NCI-H1092 treated with DMSO at 0.1 percent for 48 hours (cell line): ENCODE data around the gene ARHGAP42.
A peak's percentile ranks its signal among the peaks of the same experiment; 100 is the strongest.
"Not testable (repeated sequence)": the region's sequence is repeated elsewhere in the genome, so short reads cannot be mapped to it uniquely, and the experiment has no call there.

ENCODE experiments used
- DNase-seq: peaks from one replicate; lab custom pipeline; 2025; lab: John Stamatoyannopoulos, UW

Gene ARHGAP42

DNA sequence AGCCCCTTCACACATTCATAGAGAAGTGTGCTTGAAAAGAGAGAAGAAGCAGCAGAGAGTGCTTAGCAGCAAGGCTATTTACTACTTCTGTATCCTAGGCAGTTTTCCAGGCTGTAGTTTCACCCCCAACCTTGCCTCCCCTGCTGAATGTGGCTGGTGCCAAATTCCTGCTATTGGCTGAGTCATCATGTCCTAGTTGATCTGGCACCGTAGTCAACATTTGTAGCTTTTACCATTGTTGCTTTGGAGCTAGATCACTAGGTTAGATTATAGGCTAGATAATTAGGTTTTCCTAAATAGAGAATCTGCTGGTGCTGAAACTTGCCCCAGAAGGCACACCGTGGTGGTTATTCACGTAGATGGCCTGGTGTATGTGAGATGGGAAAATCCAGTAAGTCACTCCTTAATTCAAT, 32.7 kb downstream of the ARHGAP42 start:
- peak; percentile 92 for DNase-seq

GRCh38 chr11:100726680-100727079, 39.6 kb downstream of the ARHGAP42 start:
- no peak for DNase-seq

DNA sequence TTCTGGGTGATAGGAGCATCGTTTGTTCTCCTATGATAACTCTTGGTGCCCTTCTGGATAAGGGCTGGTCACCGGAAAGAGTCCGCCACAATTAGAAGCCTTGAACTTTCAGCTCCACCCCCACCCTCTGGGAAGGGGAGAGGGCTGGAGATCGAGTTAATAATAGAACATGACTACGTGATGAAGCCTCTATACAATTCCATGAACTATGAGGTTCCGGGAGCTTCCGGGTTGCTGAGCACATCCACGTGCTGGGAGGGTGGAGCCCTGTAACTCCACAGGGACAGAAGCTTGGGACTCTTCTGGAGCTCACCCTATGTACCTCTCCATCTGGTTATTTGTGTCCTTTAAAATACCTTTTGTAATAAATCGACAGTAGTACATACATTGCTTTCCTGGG, 40.3 kb downstream of the ARHGAP42 start:
- DNase-seq, result no peak

- DNase-seq, result no peak
Measured at GRCh38 chr11:100730266-100730665, 43.2 kb downstream of the ARHGAP42 start.

DNA sequence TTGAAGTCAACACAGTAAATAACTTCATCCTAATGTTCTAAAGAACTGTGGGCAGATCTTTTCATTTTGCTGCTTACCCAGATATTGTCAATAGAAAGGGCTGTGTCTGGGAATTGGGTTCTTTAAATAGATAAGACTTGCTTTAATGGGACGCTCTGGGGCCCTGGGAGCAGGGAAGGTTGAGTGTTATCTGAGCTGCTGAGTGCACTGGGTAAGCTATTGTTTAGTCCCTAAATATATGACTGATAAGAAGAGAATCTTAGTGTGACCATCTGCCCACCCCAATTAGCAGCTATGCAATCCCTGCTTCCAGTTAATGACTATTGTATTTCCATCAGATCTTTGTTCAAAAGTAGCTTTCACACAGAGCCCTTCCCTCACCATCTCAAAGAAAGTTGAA, 44.4 kb downstream of the ARHGAP42 start:
- no peak for DNase-seq

GRCh38 chr11:100732949-100733348, 45.9 kb downstream of the ARHGAP42 start:
- DNase-seq, result no peak

DNA sequence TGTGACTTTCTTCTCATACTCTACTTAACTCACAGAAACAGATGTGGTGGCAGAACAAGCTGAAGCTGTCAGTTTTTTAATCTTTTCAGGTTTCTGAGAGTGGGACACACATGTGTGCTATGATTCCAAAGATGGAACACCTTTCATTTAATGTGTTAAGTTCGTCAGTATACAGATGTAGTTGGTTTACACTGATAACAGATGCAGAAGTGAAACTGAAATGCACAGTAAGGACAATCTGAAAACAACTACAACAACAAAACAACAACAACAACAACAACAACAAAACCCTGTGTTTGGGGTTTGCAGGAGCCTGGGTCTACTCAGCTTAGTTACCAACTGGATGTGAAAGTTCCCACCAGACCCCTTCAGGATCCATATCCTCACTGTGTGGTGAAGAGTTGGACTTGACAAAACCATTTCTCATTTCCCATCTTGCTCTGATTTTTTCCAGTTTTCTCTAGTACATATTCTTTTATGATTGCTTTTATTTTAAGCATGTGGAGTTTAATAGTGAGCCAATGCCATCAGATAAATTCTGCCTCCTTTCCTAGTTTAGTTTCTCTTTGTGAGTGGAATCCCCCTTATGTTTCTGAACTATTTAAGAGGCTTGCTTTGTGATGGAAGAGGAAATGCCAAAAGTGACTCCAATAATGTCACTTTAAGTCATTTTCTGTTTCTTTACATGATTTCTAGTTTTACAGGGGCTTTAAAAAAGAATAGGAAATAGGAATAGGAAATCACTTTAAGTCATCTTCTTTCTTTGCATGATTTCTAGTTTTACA, 47.8 kb downstream of the ARHGAP42 start:
- DNase-seq, result no peak

- DNase-seq, result no peak
Measured at GRCh38 chr11:100735949-100736675, 49.0 kb downstream of the ARHGAP42 start.

DNA sequence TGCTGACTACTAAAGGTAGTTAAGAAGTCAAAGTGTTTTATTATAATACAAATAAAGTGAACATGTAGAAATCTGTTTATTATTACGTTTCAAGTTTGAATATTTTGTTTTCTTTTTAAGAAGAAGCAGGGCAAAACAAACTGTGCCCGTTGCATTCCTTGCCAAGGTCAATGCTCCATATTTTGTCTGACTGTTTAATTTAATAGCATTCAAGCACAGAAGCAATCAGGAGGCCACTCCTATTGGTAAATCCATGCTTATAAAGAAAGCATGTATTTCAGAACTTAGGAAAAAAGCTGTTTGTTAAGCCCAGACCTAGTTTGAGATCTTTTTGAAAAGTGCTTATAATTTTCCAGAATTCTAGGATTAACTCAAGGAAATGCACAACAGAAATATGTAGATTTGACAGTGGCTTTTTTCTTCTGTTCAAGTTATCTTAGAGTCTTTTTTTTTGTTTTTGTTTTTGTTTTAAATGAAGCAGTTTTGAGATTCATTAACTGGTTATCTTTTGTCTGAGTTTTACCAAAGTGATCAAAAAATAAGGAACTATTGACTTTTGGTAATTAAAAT, 51.7 kb downstream of the ARHGAP42 start:
- no peak for DNase-seq

DNA sequence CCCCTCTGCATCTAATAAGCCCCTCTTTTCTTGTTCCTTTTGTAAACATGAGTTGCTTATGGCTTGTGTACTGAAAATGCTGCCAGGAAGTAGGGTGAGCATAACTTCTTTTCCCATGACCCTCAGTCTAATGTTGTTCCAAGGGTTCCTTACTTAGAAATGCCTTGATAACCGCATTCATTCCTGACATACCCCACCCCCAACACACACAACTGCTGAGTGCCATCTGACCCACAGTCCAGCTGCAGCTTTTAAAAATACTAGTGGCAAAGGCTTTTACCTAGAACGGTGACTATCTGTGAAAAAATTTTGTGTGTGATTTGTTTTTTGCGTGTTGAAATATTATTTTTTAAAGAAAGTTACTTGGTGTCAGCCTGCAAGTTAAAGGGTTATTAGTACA, 52.6 kb downstream of the ARHGAP42 start:
- peak; percentile 10 for DNase-seq

- DNase-seq, result no peak
Measured at GRCh38 chr11:100740440-100740839, 53.4 kb downstream of the ARHGAP42 start.

GRCh38 chr11:100741866-100742625, 55.0 kb downstream of the ARHGAP42 start:
- DNase-seq, result no peak

DNA sequence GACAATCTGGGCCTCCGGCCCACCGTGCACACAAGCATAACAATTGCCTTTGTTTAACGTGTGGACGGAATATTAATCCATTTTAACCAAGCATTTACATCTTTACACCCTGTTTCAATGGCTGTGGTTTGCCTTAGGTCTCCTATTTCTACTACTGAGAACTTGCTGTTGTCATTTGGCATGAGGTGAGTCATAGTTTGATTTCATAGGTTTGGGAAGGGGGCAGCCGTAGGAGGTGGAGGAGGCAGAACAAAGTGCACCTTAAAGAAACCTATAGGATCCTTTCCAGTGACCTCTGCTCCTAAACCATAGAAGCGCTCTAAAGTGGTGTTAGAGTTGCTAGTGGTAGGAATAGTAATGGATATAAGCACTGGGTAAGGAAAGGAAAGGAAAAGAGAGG, 59.4 kb downstream of the ARHGAP42 start:
- DNase-seq, result no peak

- DNase-seq, result no peak
Measured at GRCh38 chr11:100748153-100748552, 61.1 kb downstream of the ARHGAP42 start.

DNA sequence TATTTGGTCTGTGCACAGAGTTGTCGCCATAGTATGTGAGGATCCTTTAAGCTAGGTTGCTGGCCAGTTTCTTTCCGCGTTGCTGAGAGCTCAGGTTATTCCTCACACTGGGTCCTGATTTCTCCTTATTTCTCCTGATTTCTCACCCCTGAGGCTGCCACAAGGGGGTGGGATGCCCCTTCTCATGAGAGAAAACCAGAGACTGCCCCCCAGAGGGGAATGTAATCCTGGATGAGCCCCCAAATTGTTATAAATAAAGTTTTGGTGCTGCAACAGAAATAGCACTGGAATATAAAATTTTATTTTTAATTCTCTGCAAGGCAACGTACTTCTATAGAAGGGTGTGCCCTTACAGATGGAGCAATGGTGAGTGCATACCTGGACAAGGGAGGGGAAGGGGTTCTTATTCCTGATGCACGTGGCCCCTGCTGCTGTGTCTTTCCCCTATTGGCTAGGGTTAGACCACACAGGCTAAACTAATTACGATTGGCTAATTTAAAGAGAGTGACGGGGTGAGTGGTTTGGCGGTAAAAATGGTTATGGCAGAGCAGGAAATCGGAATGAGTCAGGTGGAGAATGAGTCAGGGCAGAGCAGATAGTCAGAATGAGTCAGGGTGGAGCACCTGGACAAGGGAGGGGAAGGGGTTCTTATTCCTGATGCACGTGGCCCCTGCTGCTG, 62.9 kb downstream of the ARHGAP42 start:
- DNase-seq, result not testable (repeated sequence)

DNA sequence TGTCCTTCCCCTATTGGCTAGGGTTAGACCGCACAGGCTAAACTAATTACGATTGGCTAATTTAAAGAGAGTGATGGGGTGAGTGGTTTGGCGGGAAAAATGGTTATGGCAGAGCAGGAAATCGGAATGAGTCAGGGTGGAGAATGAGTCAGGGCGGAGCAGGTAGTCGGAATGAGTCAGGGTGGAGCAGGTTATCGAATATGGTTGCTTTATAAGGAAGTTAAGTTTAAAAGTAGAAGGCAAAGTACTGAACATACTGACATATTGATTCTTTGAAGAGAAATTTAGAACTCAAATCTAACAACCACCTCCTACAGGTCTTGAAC, 63.4 kb downstream of the ARHGAP42 start:
- not testable (repeated sequence) for DNase-seq

DNA sequence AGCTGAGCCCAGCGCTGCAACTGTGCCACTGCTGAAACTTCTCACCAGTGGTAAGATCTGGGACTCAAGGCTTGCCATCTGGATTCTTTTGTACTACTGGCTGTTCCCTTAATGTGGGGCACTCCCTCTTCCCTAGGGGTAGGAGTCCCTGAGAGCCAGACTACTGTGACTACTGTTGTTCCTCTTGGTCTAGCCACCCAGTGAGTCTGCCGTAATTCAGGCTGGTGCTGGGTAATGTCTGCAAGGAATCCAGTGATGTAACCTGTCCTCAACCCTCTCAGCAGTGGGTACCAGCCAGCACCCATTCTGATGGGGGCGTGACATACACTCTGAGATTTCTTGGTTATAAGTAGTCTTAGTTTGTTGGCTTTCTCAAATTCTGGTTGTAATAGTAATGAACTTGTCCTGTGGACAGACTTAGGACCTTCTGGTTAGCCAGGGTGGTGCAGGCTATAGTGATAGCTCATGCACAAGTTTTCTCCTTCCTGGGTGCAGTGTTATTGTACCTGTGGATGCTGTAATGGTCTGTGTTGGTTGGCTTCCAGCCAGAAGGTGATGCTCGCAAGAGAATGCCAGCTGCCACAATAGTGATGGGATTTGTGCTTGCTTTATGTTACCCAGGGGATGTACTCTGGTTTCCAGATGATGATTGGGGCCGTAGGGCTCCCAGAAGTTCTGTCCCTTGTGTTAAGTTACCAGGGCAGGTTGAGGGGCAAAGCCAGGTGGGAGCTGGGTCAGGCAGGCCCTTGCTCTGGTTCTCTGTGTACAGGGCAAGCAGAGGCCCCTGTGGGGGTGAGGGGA, 65.5 kb downstream of the ARHGAP42 start:
- peak; percentile 50 for DNase-seq

- DNase-seq, result no peak
Measured at GRCh38 chr11:100753172-100753543, 66.1 kb downstream of the ARHGAP42 start.

DNA sequence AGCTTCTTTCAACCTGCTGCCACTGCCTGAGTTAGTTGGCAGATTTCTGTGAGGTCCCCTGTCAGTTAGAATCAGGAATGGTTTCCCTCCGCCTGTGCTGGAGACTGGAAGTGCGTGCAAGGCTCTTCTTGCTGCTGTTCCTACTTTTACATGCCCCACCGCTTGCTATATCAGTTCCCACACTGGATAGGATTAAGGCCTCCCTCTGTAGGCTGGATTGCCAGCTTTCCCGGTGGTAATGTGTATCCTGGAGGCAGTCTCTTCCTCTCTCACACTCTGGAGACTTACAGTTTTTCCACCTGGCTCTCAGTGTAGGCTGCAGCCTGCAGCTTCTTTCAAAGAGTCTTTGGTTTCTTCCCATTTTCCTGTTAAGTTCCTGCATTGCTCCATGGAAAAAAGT, 66.5 kb downstream of the ARHGAP42 start:
- DNase-seq, result no peak

DNA sequence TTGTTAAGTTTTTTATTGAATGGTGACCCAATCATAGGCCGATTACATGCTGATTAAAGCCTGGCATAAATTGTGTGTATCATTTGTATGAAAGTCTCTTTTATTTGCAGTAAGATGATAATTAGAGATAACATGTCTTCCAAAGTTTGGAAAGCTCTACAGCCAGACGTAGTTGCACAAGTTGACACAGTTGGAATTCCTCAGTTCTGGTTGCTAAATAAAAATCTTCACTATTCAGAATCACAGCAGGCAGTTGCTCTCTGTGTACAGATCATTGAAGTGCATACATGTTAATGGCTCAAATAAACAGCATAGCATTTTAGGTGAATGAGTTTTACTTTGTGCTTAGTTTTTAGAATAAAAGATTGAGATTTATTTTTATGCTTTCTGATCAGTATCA, 69.5 kb downstream of the ARHGAP42 start:
- no peak for DNase-seq

GRCh38 chr11:100757646-100758045, 70.6 kb downstream of the ARHGAP42 start:
- no peak for DNase-seq
